AG20443 (cell line): ENCODE measurements around the gene EFCAB14.
"Not testable (repeated sequence)": the region's sequence is repeated elsewhere in the genome, so short reads cannot be mapped to it uniquely, and the experiment has no call there.

Experiments used
- DNase-seq: peaks from one replicate; pipeline ENCODE4 v3.0.0; 2012; ENCODE audit warnings: low spot score, mixed read lengths

The EFCAB14 gene

DNA sequence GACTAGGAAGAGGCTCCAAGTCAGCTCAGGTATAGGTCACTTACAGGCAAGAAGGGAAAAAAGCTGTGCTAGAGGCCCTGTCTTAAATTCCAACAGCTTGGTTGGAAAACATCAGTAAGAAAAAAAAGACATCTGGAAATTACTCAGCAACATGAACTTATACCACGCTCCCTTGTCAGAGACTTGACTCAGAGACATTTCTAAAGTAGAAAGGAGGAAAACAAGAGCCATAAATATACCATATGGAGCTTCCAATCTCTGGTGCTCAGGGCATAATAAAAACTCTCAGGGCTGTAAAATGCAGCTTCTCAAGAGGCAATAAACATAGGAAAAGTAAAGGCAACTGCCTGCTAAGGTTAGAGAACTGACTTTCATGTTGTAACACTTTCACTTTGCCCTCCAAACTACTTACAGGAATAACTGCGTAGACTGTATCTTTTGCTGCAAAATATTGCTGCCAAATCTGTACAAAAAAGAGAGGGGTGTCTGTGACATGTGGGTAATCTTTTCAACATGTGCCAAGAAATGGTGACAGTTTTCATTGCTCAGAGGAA lies 65.4 kb downstream of the EFCAB14 start:
- DNase-seq: peak; percentile 24

DNA sequence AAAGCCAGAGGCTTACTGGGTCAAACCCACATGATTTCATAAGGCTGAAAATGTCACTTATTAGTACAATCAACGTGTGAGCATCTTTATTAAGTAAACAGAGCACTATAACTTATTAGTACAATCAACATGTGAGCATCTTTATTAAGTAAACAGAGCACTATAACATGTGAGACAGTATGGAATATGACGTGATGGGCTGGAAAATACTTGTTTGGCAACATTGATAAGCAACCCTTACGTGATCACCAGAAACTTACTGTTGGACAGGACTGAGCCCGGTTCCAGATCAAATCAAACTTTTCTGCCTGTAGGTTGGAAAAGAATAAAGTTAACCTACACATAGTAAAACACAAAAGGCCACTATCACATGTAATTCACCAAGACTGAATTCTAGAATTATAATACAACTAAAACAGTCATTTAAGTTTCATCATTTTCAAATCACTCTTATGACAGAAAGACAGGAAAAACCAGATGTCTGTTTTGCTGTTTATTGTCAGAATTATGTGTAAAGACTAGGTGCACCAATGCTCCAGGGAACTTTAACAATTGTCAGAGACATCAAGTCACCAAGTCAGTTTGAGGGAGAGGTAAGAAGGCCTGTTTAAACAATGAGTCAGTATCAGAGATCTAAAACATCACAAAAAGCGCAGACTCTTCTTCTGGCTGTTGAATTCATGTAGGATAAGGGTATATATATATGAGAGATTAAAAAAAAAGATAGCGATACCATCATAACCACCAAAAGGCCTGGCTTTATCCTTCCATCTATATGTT lies 66.4 kb downstream of the EFCAB14 start:
- DNase-seq: no peak

DNA sequence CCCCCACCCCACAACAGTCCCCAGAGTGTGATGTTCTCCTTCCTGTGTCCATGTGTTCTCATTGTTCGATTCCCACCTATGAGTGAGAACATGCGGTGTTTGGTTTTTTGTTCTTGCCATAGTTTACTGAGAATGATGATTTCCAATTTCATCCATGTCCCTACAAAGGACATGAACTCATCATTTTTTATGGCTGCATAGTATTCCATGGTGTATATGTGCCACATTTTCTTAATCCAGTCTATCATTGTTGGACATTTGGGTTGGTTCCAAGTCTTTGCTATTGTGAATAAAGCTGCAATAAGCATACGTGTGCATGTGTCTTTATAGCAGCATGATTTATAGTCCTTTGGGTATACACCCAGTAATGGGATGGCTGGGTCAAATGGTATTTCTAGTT lies 67.8 kb downstream of the EFCAB14 start:
- not testable (repeated sequence) for DNase-seq

DNA sequence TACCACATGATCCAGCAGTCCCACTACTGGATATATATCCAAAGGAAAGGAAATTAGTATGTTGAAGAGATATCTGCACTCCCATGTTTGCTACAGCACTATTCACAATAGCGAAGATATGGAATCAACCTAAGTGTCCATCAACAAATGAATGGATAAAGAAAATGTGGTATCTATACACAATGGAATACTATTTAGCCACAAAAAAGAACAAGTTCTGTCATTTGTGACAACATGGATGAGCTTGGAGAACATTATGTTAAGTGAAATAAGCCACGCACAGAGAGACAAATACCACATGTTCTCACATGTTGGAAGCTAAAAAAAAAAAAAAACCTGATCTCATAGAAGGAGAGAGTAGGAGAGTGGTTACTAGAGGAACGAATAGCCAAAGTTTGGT lies 68.4 kb downstream of the EFCAB14 start:
- DNase-seq: no peak

DNA sequence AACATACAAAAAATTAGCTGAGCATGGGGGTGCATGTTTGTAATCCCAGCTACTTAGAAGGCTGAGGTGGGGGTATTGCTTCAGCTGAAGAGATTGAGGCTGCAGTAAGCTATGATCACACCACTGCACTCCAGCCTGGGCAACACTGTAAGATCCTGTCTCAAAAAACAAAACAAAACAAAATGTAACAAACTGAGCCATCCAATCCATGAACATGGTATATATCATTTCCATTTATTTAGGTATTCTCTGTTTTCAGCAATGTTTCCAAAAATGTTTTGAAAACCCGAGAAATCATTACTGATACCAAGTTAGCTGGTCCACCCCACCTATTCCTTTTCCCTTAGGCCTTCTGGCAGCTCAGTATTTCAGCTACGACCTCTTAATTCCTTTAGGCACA lies 69.2 kb downstream of the EFCAB14 start:
- DNase-seq: no peak

DNA sequence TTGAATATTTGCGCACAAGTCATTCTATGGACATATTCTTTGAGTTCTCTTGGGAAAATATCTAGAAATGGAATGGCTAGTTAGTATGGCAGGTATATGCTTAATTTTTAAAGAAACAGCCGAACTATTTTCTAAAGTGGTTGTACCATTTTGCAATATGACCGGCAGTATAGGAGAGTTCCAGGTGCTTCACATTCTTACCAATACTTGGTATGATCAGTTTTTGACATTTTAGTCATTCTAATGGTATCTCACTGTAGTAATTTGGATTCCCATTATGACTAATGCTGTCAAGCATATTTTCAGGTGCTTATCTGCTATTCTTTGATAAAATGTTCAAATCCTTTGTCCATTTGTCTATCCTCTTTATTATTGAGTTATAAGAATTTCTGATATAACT lies 71.3 kb downstream of the EFCAB14 start:
- DNase-seq: no peak

DNA sequence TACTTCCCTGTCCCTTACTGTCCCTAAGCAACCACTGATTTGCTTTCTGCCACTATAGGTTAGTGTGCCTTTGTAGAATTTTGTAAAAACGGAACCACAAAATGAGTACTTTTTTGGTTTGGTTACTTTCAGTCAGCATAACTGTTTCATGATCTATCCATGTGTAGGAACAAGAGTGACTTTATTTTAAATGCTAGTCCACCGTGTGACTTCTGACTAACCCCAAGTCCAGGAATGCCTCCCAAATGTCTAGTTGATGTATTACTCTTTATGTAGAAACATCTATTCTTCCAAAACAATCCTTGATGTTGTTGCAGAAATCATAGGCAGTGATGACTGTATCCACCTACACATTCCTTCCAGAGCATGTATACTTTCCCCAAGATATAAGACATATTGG lies 72.1 kb downstream of the EFCAB14 start:
- no peak for DNase-seq

DNA sequence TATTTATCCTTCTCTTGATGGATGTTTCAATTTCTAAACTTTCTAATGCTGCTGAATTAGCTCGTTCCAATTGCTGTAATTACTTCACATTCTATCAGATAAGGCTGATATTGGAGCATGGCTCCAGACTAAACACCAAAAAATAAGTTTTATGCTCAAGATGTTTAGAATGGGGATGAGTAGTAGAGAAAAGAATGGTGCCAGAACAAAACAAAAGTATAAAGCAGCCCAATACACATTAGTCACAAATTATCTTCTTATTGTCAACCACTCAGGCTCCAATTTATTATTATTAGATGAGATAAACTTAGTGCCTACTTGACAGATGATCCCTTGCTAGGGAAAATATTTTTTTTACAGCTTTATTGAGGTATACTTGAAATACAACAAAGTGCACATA lies 72.6 kb downstream of the EFCAB14 start:
- DNase-seq: no peak

DNA sequence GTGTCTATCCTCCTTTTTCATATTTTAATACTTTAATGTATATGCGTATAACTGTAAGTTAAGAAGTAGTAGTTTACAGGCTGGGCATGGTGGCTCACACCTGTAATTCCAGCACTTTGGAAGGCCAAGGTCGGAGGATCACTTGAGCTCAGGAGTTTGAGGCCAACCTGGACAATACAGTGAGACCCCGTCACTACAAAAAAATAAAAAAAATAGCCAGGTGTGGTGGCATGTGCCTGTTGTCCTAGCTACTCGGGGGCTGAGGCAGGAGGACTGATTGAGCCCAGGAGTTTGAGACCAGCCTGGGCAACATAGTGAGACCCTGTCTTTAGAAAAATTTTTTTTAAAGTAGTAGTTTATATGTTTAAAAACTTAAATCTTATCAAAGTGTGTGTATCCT lies 73.1 kb downstream of the EFCAB14 start:
- DNase-seq: no peak

DNA sequence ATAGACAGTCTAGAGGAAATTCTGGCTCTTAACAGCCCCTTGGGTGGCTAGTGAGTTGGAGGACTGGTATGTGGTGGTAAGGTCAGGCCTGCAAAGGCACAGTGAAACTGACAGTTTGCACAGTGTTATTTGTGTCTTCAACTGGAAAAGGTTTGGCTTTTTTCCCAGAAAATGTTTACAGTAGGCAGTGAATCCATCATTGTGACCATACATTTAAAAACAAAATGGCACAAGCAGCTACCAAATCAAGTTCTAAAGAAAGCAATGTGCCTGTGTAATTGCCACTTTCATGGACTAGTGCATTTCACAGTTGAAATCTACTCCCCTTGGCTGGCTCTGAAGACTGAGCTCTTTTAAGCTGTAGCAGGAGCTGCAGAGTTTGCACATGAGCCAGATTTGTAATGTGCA lies 75.5 kb downstream of the EFCAB14 start:
- DNase-seq: peak; percentile 76

DNA sequence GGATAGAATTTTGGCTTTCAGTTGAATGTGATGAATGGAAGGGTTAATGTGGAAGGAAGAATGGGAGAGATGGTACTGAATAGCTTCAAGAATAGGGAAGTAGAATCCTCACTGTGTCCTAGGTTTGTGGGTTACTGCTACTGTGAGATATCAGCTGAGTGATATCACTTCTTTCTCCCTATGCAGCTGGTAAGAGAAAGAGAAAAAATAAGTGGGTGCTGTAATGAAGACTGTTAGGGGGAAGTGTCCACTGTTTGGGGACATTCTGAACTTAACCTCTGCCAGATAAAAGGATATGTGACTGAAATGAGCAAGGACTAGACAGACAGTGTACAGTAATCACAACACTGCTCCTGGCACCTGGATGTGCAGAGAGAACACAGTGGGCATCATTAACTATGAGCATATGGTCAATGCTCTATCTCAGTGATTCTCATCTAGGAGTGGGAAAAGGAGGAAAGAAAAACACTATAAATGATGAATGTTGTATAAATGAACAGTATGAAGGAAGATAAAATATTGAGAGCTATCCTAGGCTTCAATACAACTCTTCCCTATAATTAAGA lies 76.7 kb downstream of the EFCAB14 start:
- no peak for DNase-seq

DNA sequence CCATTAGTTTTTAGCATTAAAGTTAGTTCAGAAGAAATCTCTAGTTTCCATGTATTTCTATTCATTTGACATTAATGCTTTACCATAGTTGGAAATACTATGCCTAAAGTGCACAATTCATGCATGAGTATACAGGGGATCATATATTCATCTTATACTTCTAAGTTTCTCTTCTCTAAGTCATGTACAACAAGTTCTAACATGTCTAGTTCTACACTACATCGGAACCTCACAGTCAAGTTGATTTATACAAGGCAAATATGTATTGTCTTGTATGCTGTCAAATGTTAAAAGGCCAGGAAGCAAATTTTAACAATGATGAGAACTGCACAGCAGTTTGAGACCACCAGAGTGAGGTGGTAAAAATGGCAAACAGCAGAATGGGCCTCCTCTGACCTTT lies 79.4 kb downstream of the EFCAB14 start:
- no peak for DNase-seq

DNA sequence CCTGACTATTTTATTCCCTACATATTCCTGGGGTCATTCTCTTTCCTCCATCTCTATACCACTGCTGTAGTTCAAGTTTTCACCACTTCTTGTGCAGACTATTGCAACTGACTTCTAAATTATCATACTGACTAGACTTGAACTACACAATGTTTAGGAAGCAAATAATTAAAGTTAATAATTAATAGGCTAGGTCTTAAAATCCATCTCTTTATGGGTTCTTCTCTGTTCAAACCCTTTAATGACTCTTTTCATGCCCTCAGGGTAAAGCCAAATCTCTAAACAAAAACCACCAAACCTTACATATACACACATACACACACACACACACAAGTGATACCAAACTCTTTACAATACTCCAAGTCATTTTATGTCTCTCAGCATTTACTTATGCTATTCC lies 80.0 kb downstream of the EFCAB14 start:
- DNase-seq: no peak

DNA sequence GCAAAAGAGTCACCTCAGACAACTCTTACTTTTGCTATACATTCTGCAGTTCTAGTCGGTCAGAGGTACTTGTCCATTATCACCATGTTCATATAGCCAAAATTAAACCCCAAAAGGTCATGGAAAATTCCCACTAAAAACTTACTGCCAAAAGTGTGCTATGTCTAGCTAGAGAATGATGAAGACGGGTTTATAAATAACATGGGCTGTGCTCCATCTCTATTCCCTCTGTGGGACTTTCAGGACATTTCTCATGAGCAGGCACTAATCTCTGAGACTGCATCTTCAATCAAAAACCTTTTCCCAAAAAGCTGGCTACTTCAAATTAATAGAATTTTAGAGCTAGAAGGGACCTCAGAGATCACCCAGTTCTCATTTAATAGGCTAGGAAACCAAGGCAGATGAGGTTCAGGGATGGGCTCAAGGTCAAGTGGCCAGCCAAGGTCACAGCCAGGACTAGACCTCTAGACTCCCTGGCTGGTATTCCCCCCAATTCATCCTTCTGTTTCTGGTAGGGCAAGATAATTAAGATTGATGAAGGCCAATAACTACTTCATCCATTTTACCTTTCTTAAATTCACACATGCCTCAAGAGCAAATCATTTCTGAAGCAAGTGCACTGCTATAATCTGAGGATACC lies 81.3 kb downstream of the EFCAB14 start:
- no peak for DNase-seq

DNA sequence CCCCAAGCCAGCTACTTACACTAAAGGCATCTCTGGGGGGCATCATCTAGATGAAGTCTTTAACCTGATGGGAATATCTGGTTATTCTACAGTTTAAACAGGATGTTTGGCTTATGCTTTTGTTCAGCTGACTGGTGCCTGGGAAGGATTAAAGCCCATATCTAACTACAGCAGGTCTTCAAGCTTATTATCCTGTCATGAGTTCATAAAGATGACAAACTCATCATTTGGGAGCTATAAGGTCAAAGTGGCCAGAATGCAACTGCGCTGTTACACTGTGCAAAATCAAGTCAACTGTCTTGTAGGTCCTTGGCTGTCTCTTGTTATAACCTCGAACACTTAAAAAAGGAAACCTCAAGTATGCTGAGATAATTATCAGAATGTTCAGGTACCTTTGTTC lies 83.7 kb downstream of the EFCAB14 start:
- no peak for DNase-seq

DNA sequence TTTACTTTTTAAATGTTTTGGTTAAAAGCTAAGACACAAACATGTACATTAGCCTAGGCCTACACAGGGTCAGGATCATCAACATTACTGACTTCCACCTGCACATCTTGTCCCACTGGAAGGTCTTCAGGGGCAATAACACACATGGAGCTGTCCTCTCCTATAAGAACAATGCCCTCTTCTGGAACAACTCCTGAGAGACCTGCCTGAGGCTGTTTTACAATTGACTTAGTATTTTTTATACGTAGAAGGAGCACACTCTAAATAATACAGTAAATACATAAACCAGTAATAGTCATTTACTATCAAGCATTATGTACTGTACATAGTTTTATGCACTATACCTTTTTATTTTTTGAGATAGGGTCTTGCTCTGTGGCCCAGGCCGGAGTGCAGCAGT lies 88.2 kb downstream of the EFCAB14 start:
- no peak for DNase-seq
